ENCODE results near the gene OR14K1.

DNA sequence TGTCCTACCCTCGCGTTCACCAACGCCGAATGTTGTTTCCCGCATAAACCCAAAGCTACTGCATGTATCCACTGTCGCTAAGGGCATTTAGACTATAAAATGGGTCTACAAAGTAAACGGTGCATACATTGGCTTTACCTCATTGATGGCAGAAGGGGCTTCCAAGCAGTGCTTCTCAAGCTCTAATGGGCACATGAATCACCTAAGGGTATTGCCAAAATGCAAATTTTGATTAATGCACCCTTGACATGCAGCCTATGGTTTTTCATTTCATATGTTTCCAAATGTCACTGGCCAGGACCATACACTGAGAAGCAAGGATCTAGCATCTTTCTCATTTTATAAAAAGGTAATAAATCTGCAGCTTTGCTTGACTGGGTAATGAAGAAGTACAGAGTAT, 24.7 kb upstream of the OR14K1 start:
- TF ChIP-seq POLR2AphosphoS5 (IDR thresholded peaks at IDR 0.05; ENCODE audit: low read depth, low read length), result no peak
- no peak for TF ChIP-seq MXI1 (IDR thresholded peaks at IDR 0.05; ENCODE audit: low read depth, low read length)
- no peak for TF ChIP-seq EP300 (IDR thresholded peaks at IDR 0.05; ENCODE audit: borderline replicate concordance in 1 of 2, low read depth in 1 of 2, low read length in 1 of 2)
- no peak for TF ChIP-seq GATA2 (CRISPR knock-in tag; IDR thresholded peaks at IDR 0.05)
- no peak for TF ChIP-seq FOXM1 (IDR thresholded peaks at IDR 0.05; ENCODE audit: low read depth)
- TF ChIP-seq, protein P1, sequence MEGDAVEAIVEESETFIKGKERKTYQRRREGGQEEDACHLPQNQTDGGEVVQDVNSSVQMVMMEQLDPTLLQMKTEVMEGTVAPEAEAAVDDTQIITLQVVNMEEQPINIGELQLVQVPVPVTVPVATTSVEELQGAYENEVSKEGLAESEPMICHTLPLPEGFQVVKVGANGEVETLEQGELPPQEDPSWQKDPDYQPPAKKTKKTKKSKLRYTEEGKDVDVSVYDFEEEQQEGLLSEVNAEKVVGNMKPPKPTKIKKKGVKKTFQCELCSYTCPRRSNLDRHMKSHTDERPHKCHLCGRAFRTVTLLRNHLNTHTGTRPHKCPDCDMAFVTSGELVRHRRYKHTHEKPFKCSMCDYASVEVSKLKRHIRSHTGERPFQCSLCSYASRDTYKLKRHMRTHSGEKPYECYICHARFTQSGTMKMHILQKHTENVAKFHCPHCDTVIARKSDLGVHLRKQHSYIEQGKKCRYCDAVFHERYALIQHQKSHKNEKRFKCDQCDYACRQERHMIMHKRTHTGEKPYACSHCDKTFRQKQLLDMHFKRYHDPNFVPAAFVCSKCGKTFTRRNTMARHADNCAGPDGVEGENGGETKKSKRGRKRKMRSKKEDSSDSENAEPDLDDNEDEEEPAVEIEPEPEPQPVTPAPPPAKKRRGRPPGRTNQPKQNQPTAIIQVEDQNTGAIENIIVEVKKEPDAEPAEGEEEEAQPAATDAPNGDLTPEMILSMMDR (IDR thresholded peaks at IDR 0.05), result no peak
- TF ChIP-seq NRF1 (IDR thresholded peaks at IDR 0.05; ENCODE audit: low read depth, low read length), result no peak
- TF ChIP-seq SIN3A (IDR thresholded peaks at IDR 0.05; ENCODE audit: borderline replicate concordance, low read depth, low read length), result no peak
- TF ChIP-seq EZH2phosphoT487 (IDR thresholded peaks at IDR 0.05; ENCODE audit: borderline replicate concordance, low read depth), result no peak
- no peak for TF ChIP-seq CHD2 (IDR thresholded peaks at IDR 0.05; ENCODE audit: low read length, partially characterized antibody)
